HEK293 (cell line): ENCODE results near the gene RNPS1.

Experiments
- CTCF ChIA-PET: fragments of 350-600 bp; formaldehyde crosslinking; extraction: SDS; loops from one replicate; lab custom pipeline; 2021; ENCODE audit warnings: antibody characterized with exemption; lab: Yijun Ruan, JAX
- POLR2A ChIA-PET: fragments of 300-600 bp; formaldehyde crosslinking; extraction: SDS; loops from one replicate; lab custom pipeline; 2020; ENCODE audit warnings: antibody characterized with exemption, inconsistent platforms; lab: Yijun Ruan, JAX
- H3K27ac ChIP-seq: fragments of 200-500 bp; sonication (Bioruptor generic); 2 replicates; pipeline ENCODE4 v1.5.1; 2014; ENCODE audit warnings: low read depth, low read length, control low read depth, inconsistent platforms; ENCODE audit errors: extremely low read depth
- H3K36me3 ChIP-seq, 2 experiments: fragments of 200-500 bp in 1 of 2; sonication (Bioruptor generic) in 1 of 2; 1 replicate in 1 of 2; 2 replicates in 1 of 2; pipeline ENCODE4 v1.5.1; 2014 to 2017; ENCODE audit warnings: inconsistent platforms in 2 of 2, low read length in 2 of 2; ENCODE audit not compliant: control insufficient read depth in 2 of 2, insufficient read depth in 1 of 2
- H3K4me1 ChIP-seq: fragments of 200-500 bp; sonication (Bioruptor generic); 2 replicates; pipeline ENCODE4 v1.5.1; 2014; ENCODE audit warnings: mild to moderate bottlenecking, low read length, inconsistent platforms; ENCODE audit not compliant: control insufficient read depth, insufficient read depth
- H3K4me3 ChIP-seq: 2 replicates; pipeline ENCODE4 v1.5.1; 2011; ENCODE audit warnings: low read depth, mild to moderate bottlenecking, control low read depth, low read length, moderate library complexity
- H3K9me3 ChIP-seq: fragments of 200-500 bp; sonication (Bioruptor generic); 2 replicates; pipeline ENCODE4 v1.5.1; 2014; ENCODE audit warnings: low read depth, low read length, inconsistent platforms; ENCODE audit not compliant: control insufficient read depth, insufficient read depth
- ELK4 ChIP-seq: IDR thresholded peaks from 2 replicates; pipeline ENCODE4 v1.6.1; 2011; ENCODE audit warnings: mild to moderate bottlenecking, low read depth, low read length, borderline replicate concordance
- HIC1 ChIP-seq: fragments of 450-650 bp; formaldehyde crosslinking; IDR thresholded peaks from 2 replicates; pipeline ENCODE4 v1.5.1; 2016; ENCODE audit warnings: missing biosample characterization, missing genetic modification characterization
- PRDM2 ChIP-seq: fragments of 450-650 bp; formaldehyde crosslinking; IDR thresholded peaks from 2 replicates; pipeline ENCODE4 v1.5.1; 2016; ENCODE audit warnings: missing biosample characterization, missing genetic modification characterization, borderline replicate concordance
- ZFHX2 ChIP-seq: fragments of 450-650 bp; formaldehyde crosslinking; conservative IDR thresholded peaks from 2 replicates; pipeline ENCODE4 v1.5.1; 2016; ENCODE audit warnings: missing biosample characterization, missing genetic modification characterization
- ZNF19 ChIP-seq: fragments of 450-650 bp; formaldehyde crosslinking; IDR thresholded peaks from 2 replicates; pipeline ENCODE4; 2016; ENCODE audit warnings: missing biosample characterization, missing genetic modification characterization, low read depth
- ZNF341 ChIP-seq: fragments of 450-650 bp; formaldehyde crosslinking; IDR thresholded peaks from 2 replicates; pipeline ENCODE4; 2016; ENCODE audit warnings: low read depth, missing biosample characterization, missing genetic modification characterization
- ZNF366 ChIP-seq: fragments of 450-650 bp; formaldehyde crosslinking; conservative IDR thresholded peaks from 2 replicates; pipeline ENCODE4 v1.5.1; 2016; ENCODE audit warnings: missing biosample characterization, missing genetic modification characterization
- ZNF549 ChIP-seq: fragments of 450-650 bp; IDR thresholded peaks from 2 replicates; pipeline ENCODE4 v1.5.1; 2018; ENCODE audit warnings: missing biosample characterization, missing genetic modification characterization, mild to moderate bottlenecking, inconsistent platforms, moderate library complexity
- ZNF830 ChIP-seq: fragments of 450-650 bp; IDR thresholded peaks from 2 replicates; pipeline ENCODE4 v1.5.0; 2018; ENCODE audit warnings: missing biosample characterization, missing genetic modification characterization, low read depth, mild to moderate bottlenecking, moderate library complexity
- ZSCAN30 ChIP-seq: fragments of 450-650 bp; IDR thresholded peaks from 2 replicates; pipeline ENCODE4 v1.5.1; 2018; ENCODE audit warnings: missing biosample characterization, mild to moderate bottlenecking, missing genetic modification characterization, moderate library complexity

The RNPS1 gene

GRCh38 chr16:2276368-2277195 is 8.7 kb upstream of the RNPS1 start:
- TF ChIP-seq ZNF830 (tag by site-specific recombination) (no peak), ZNF341 (tag by site-specific recombination) (0 out of 2 replicates have a peak, but pooled peaks have one; percentile 20), ZNF19 (tag by site-specific recombination) (no peak), ZFHX2 (0 out of 2 replicates have a peak, but pooled peaks have one; percentile 15), ZSCAN30 (tag by site-specific recombination) (no peak), ZNF549 (tag by site-specific recombination) (no peak)
- CTCF ChIA-PET, result no interaction called here
- Histone ChIP-seq H3K4me3 (no peak overlapping the region), H3K36me3 (peaks cover 0 to 14% of the 10 kb centered on the region in 2 experiments; a peak in 1 of 3 replicates), H3K27ac (no peak overlapping the region), H3K9me3 (no peaks in the 10 kb centered on the region), H3K4me1 (no peaks in the 10 kb centered on the region)
- POLR2A ChIA-PET, result no interaction called here

GRCh38 chr16:2275476-2276367 is 7.8 kb upstream of the RNPS1 start:
- Histone ChIP-seq H3K36me3 (peaks cover 0 to 11% of the 10 kb centered on the region in 2 experiments; a peak in 1 of 3 replicates), H3K9me3 (no peaks in the 10 kb centered on the region), H3K4me3 (no peak overlapping the region), H3K27ac (no peak overlapping the region), H3K4me1 (no peaks in the 10 kb centered on the region)
- POLR2A ChIA-PET, result no interaction called here
- TF ChIP-seq PRDM2 (tag by site-specific recombination), result no peak
- TF ChIP-seq HIC1 (tag by site-specific recombination), result no peak
- TF ChIP-seq ZNF366 (tag by site-specific recombination), result no peak
- no peak for TF ChIP-seq ZNF549 (tag by site-specific recombination)
- CTCF ChIA-PET, result interaction anchor here (0.6 kb wide), 2 partner anchors 148 to 504 kb away, joined by 3 to 5 read pairs; no protein-coding TSS in a partner anchor

- CTCF ChIA-PET, result no interaction called here
- Histone ChIP-seq H3K4me3 (no peak overlapping the region), H3K4me1 (0 out of 2 replicates have a peak, but pooled peaks cover 2% of the 10 kb centered on the region), H3K36me3 (peaks cover 0 to 5% of the 10 kb centered on the region in 2 experiments; a peak in 1 of 3 replicates), H3K27ac (no peak overlapping the region), H3K9me3 (no peaks in the 10 kb centered on the region)
- POLR2A ChIA-PET, result no interaction called here
- TF ChIP-seq ELK4, result no peak
Observed at GRCh38 chr16:2273931-2274330, 6.0 kb upstream of the RNPS1 start.
